ENCODE measurements around the gene KCTD13. TPM values are rescaled to one million over a fixed set of nuclear protein-coding genes. Genes with fewer than 3 reads are reported as not detected.
A peak's percentile ranks its signal among the peaks of the same experiment; 100 is the strongest.
"Not testable (repeated sequence)": the region's sequence is repeated elsewhere in the genome, so short reads cannot be mapped to it uniquely, and the experiment has no call there.

Gene KCTD13
- total RNA-seq, 1 experiment from 2014 or later, result 18.5 TPM

DNA sequence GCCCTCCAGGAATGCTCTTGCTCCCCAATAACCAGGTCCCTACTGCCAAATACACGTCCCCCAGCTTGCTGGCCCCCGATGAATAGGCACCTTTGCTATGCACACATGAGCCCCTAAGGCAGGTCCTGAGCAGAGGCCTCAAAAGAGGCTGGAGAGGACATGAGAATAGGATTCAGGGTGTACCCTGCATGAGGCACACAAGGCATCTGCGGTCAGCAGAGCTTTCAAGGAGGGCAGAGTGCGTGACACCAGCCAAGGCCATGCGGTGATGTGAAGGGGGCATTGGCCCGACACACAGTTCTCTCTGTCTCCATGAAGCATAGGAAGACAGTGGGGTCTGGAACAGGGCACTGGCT lies 33.6 kb downstream of the KCTD13 start:
- H3K27me3 Mint-ChIP-seq (ENCODE audit: low read depth), result no peaks in the 10 kb centered on the region

DNA sequence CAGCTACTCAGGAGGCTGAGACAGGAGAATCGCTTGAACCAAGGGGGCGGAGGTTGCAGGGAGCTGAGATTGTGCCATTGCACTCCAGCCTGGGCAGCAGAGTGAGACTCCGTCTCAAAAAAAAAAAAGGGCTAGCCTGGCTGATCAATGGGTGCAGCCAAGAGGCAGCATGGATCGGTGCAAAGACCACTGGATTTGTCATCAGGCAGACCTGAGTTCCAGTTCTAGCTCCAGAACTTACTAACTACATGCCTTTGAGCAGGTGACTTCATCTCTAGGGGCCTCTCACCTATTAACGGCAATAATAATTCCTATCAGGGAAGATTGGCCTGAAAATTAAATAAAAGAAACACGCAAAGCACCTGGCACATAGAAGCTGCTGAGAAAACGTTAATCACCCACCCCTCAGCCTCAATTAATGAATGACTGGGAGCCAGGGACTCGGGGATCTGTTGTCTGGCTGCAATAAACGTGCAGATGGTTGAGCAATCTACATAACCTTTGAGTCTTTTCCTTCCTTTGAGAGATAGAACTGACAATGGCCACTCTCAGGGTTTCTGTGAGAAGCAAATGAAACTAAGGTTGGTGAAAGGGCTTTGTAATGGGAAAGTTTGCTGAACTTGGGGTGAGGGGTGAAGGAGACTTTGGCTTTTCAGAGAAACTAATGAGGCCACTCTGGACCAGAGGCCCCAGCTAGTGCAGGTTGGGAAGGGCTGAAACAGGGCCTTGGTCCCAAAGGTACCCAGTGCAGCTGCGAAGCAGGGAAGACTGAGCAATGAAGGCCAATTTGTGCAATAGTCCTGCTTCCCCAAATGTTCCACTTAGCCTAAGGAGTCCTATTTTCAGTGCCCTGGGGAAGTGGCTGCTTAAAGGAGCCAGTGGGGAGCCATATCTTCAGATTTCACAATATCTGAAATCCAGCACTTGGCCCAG lies 34.2 kb downstream of the KCTD13 start:
- H3K27me3 Mint-ChIP-seq (ENCODE audit: low read depth), result no peaks in the 10 kb centered on the region
- ATAC-seq (peak; percentile 68), DNase-seq (ENCODE audit: low spot score) (no peak)
- H3K4me1 Mint-ChIP-seq, result peaks cover 12% of the 10 kb centered on the region
- ChIA-PET POLR2A (no interaction called here), CTCF (interaction anchor here (0.8 to 0.9 kb wide), 2 partner anchors 8 to 18 kb away, joined by 3 read pairs; partner anchors contain the start of gene ASPHD1)
- H3K9me3 Mint-ChIP-seq, result no peaks in the 10 kb centered on the region
- H3K36me3 Mint-ChIP-seq, result peaks cover 11% of the 10 kb centered on the region; the same call in 1 of the 2 replicates
- peak overlapping the region; percentile 92 for H3K27ac Mint-ChIP-seq
- no peak overlapping the region for H3K4me3 Mint-ChIP-seq
- no peak for TF ChIP-seq ESRRA (CRISPR knock-in tag; IDR thresholded peaks at IDR 0.05; ENCODE audit: borderline replicate concordance)
- peak; percentile 77; the same call in 1 of the 2 replicates for TF ChIP-seq ZNF121 (CRISPR knock-in tag; IDR thresholded peaks at IDR 0.05)

More for the DNA sequence above, 33.6 kb downstream of the KCTD13 start:
- CTCF ChIA-PET, result interaction anchor here (0.8 kb wide), 1 partner anchor 18 kb away, joined by 3 read pairs; no protein-coding TSS in a partner anchor
- Mint-ChIP-seq H3K9me3 (no peaks in the 10 kb centered on the region), H3K27ac (peak overlapping the region; percentile 92), H3K4me3 (no peak overlapping the region), H3K4me1 (peaks cover 15% of the 10 kb centered on the region), H3K36me3 (peaks cover 11% of the 10 kb centered on the region; the same call in 1 of the 2 replicates)
- TF ChIP-seq, protein P1, sequence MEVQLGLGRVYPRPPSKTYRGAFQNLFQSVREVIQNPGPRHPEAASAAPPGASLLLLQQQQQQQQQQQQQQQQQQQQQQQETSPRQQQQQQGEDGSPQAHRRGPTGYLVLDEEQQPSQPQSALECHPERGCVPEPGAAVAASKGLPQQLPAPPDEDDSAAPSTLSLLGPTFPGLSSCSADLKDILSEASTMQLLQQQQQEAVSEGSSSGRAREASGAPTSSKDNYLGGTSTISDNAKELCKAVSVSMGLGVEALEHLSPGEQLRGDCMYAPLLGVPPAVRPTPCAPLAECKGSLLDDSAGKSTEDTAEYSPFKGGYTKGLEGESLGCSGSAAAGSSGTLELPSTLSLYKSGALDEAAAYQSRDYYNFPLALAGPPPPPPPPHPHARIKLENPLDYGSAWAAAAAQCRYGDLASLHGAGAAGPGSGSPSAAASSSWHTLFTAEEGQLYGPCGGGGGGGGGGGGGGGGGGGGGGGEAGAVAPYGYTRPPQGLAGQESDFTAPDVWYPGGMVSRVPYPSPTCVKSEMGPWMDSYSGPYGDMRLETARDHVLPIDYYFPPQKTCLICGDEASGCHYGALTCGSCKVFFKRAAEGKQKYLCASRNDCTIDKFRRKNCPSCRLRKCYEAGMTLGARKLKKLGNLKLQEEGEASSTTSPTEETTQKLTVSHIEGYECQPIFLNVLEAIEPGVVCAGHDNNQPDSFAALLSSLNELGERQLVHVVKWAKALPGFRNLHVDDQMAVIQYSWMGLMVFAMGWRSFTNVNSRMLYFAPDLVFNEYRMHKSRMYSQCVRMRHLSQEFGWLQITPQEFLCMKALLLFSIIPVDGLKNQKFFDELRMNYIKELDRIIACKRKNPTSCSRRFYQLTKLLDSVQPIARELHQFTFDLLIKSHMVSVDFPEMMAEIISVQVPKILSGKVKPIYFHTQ (CRISPR knock-in tag; IDR thresholded peaks at IDR 0.05), result no peak
- TF ChIP-seq HMGA2 (CRISPR knock-in tag; IDR thresholded peaks at IDR 0.05) (no peak), NFYB (CRISPR knock-in tag; conservative IDR thresholded peaks at IDR 0.05; ENCODE audit: low read depth) (no peak), ATF1 (CRISPR knock-in tag; IDR thresholded peaks at IDR 0.05) (no peak)
- ATAC-seq (no peak), DNase-seq (ENCODE audit: low spot score) (no peak)
- POLR2A ChIA-PET, result no interaction called here

DNA sequence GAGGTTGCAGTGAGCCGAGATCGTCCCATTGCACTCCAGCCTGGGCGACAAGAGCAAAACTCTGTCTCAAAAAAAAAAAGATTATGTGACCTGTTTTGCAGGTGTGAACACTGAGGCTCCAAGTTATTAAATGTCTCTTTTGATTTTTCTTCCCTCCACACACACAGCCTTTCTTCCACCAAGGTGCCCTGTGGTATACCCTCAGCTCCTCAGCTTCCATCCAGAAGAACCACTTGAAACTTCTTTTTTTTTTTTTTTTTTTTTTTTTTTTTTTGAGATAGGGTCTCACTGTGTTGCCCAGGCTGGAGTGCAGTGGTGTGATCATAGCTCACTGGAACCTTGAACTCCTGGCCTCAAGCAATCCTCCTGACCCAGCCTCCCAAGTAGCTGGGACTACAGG lies 36.7 kb downstream of the KCTD13 start:
- peaks cover 12% of the 10 kb centered on the region for H3K4me1 Mint-ChIP-seq
- H3K4me3 Mint-ChIP-seq; H3K27ac Mint-ChIP-seq; ATAC-seq; POLR2A ChIA-PET; H3K27me3 Mint-ChIP-seq (ENCODE audit: low read depth); CTCF ChIA-PET; H3K9me3 Mint-ChIP-seq; DNase-seq (ENCODE audit: low spot score); H3K36me3 Mint-ChIP-seq: not testable (repeated sequence)

DNA sequence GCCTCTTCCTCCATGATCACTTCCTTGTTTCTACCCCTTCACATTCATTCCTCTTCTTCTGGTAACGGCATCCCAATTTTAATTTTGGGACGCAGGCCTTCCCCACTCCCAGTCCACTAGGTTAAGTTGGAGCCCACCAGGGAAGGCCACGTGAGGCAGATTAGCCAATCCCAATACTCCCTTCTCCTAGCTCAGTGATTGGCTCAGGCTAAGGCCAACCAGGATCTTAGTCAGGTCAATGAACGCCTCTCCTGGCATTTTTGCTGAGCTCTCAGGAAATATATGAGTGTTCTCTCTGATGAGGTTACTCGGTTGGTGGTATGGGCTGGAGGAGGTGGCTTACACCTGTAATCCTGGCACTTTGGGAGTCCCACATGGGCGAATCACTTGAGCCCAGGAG lies 42.0 kb downstream of the KCTD13 start:
- DNase-seq (ENCODE audit: low spot score) (no peak), ATAC-seq (peak; percentile 55)
- Mint-ChIP-seq H3K36me3 (peaks cover 26% of the 10 kb centered on the region), H3K4me3 (no peak overlapping the region), H3K4me1 (no peaks in the 10 kb centered on the region), H3K9me3 (no peaks in the 10 kb centered on the region), H3K27ac (no peak overlapping the region), H3K27me3 (ENCODE audit: low read depth) (no peaks in the 10 kb centered on the region)
- POLR2A ChIA-PET, result no interaction called here
- CTCF ChIA-PET, result interaction anchor here (0.8 to 1.4 kb wide), 3 partner anchors 19 to 148 kb away, joined by 4 to 9 read pairs (median 4); partner anchors contain the start of gene TLCD3B
- TF ChIP-seq, protein P2, sequence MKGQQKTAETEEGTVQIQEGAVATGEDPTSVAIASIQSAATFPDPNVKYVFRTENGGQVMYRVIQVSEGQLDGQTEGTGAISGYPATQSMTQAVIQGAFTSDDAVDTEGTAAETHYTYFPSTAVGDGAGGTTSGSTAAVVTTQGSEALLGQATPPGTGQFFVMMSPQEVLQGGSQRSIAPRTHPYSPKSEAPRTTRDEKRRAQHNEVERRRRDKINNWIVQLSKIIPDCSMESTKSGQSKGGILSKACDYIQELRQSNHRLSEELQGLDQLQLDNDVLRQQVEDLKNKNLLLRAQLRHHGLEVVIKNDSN (CRISPR knock-in tag; IDR thresholded peaks at IDR 0.05), result peak; percentile 61
- TF ChIP-seq, protein P3, sequence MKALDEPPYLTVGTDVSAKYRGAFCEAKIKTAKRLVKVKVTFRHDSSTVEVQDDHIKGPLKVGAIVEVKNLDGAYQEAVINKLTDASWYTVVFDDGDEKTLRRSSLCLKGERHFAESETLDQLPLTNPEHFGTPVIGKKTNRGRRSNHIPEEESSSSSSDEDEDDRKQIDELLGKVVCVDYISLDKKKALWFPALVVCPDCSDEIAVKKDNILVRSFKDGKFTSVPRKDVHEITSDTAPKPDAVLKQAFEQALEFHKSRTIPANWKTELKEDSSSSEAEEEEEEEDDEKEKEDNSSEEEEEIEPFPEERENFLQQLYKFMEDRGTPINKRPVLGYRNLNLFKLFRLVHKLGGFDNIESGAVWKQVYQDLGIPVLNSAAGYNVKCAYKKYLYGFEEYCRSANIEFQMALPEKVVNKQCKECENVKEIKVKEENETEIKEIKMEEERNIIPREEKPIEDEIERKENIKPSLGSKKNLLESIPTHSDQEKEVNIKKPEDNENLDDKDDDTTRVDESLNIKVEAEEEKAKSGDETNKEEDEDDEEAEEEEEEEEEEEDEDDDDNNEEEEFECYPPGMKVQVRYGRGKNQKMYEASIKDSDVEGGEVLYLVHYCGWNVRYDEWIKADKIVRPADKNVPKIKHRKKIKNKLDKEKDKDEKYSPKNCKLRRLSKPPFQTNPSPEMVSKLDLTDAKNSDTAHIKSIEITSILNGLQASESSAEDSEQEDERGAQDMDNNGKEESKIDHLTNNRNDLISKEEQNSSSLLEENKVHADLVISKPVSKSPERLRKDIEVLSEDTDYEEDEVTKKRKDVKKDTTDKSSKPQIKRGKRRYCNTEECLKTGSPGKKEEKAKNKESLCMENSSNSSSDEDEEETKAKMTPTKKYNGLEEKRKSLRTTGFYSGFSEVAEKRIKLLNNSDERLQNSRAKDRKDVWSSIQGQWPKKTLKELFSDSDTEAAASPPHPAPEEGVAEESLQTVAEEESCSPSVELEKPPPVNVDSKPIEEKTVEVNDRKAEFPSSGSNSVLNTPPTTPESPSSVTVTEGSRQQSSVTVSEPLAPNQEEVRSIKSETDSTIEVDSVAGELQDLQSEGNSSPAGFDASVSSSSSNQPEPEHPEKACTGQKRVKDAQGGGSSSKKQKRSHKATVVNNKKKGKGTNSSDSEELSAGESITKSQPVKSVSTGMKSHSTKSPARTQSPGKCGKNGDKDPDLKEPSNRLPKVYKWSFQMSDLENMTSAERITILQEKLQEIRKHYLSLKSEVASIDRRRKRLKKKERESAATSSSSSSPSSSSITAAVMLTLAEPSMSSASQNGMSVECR (CRISPR knock-in tag; IDR thresholded peaks at IDR 0.05; ENCODE audit: borderline replicate concordance), result no peak
- no peak for TF ChIP-seq ZBTB21 (CRISPR knock-in tag; IDR thresholded peaks at IDR 0.05; ENCODE audit: borderline replicate concordance)
- TF ChIP-seq, protein P4, sequence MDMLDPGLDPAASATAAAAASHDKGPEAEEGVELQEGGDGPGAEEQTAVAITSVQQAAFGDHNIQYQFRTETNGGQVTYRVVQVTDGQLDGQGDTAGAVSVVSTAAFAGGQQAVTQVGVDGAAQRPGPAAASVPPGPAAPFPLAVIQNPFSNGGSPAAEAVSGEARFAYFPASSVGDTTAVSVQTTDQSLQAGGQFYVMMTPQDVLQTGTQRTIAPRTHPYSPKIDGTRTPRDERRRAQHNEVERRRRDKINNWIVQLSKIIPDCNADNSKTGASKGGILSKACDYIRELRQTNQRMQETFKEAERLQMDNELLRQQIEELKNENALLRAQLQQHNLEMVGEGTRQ (CRISPR knock-in tag; IDR thresholded peaks at IDR 0.05), result peak; percentile 65

Measured in WTC11 (cell line).